Measurements from ENCODE around the gene PDGFC.

- TF ChIP-seq, protein P1, sequence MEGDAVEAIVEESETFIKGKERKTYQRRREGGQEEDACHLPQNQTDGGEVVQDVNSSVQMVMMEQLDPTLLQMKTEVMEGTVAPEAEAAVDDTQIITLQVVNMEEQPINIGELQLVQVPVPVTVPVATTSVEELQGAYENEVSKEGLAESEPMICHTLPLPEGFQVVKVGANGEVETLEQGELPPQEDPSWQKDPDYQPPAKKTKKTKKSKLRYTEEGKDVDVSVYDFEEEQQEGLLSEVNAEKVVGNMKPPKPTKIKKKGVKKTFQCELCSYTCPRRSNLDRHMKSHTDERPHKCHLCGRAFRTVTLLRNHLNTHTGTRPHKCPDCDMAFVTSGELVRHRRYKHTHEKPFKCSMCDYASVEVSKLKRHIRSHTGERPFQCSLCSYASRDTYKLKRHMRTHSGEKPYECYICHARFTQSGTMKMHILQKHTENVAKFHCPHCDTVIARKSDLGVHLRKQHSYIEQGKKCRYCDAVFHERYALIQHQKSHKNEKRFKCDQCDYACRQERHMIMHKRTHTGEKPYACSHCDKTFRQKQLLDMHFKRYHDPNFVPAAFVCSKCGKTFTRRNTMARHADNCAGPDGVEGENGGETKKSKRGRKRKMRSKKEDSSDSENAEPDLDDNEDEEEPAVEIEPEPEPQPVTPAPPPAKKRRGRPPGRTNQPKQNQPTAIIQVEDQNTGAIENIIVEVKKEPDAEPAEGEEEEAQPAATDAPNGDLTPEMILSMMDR (CRISPR knock-in tag; IDR thresholded peaks at IDR 0.05): no peak
- TF ChIP-seq, protein P2, sequence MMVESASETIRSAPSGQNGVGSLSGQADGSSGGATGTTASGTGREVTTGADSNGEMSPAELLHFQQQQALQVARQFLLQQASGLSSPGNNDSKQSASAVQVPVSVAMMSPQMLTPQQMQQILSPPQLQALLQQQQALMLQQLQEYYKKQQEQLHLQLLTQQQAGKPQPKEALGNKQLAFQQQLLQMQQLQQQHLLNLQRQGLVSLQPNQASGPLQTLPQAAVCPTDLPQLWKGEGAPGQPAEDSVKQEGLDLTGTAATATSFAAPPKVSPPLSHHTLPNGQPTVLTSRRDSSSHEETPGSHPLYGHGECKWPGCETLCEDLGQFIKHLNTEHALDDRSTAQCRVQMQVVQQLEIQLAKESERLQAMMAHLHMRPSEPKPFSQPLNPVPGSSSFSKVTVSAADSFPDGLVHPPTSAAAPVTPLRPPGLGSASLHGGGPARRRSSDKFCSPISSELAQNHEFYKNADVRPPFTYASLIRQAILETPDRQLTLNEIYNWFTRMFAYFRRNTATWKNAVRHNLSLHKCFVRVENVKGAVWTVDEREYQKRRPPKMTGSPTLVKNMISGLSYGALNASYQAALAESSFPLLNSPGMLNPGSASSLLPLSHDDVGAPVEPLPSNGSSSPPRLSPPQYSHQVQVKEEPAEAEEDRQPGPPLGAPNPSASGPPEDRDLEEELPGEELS (CRISPR knock-in tag; IDR thresholded peaks at IDR 0.05): no peak
These were observed 192.6 kb downstream of the PDGFC start for GRCh38 chr4:156779042-156779441.

All from HepG2 (cell line).